Upper lobe of left lung (tissue), 4 donors: Measurements from ENCODE around the gene MECP2.

Source experiments
- POLR2A ChIP-seq, 4 donors: fragments of 450-650 bp; IDR thresholded peaks; one replicate each; pipeline ENCODE4 v1.5.1; 2016 to 2017; ENCODE audit warnings: antibody characterized with exemption in 4 of 4, mild to moderate bottlenecking in 2 of 4
- POLR2AphosphoS5 ChIP-seq, 2 donors: sonication (generic); formaldehyde crosslinking; IDR thresholded peaks; one replicate each; pipeline ENCODE4 v1.5.1; 2017; ENCODE audit warnings: antibody characterized with exemption in 2 of 2
- TF ChIP-seq, protein P1 (sequence below), 6 experiments: fragments of 450-650 bp in 4 of 6; fragments of 200-600 bp in 2 of 6; sonication (generic) in 2 of 6; IDR thresholded peaks; one replicate each; pipeline ENCODE4 v1.5.1; 2016 to 2019; ENCODE audit warnings: antibody characterized with exemption in 6 of 6

DNA sequence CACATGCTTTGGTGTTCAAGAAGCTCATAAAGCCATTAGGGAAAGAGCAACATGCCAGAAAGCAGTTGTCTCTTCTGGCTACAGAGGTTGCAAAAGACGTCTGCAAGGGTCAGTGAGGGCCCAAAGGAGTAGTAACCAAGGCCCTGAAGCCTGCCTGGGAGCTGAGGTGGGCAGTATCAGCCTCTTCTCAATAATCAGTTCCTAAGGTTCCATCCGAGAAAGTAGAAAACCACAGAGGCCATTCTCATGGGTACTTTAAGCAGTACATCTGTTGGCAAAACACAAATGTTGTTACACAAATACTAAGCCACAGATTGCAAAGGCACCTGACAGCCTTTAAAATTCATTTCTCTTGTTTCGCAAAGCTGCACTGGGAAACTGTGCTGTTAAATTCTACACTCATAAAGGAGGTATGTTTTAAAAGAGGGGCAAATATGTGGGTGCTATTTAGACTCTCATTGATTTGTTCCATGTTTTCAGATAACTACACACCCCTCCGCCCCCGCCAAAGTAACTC lies 37.7 kb downstream of the MECP2 start:
- TF ChIP-seq POLR2A (IDR thresholded peaks at IDR 0.05) (no peak), POLR2AphosphoS5 (IDR thresholded peaks at IDR 0.05) (no peak)
- TF ChIP-seq, protein P1, sequence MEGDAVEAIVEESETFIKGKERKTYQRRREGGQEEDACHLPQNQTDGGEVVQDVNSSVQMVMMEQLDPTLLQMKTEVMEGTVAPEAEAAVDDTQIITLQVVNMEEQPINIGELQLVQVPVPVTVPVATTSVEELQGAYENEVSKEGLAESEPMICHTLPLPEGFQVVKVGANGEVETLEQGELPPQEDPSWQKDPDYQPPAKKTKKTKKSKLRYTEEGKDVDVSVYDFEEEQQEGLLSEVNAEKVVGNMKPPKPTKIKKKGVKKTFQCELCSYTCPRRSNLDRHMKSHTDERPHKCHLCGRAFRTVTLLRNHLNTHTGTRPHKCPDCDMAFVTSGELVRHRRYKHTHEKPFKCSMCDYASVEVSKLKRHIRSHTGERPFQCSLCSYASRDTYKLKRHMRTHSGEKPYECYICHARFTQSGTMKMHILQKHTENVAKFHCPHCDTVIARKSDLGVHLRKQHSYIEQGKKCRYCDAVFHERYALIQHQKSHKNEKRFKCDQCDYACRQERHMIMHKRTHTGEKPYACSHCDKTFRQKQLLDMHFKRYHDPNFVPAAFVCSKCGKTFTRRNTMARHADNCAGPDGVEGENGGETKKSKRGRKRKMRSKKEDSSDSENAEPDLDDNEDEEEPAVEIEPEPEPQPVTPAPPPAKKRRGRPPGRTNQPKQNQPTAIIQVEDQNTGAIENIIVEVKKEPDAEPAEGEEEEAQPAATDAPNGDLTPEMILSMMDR (IDR thresholded peaks at IDR 0.05): no peak
